Common myeloid progenitor, CD34-positive (primary cell): ENCODE results near the gene MKNK1.
A peak's percentile ranks its signal among the peaks of the same experiment; 100 is the strongest.

ENCODE experiments used
- CTCF ChIA-PET: fragments of 350-600 bp; sonication (Branson Sonifier 250); formaldehyde crosslinking; loops from one replicate; lab custom pipeline; 2021; ENCODE audit warnings: antibody characterized with exemption; lab: Charles Lee
- POLR2A ChIA-PET: fragments of 350-600 bp; sonication (Branson Sonifier 250); formaldehyde crosslinking; loops from one replicate; lab custom pipeline; 2021; ENCODE audit warnings: antibody characterized with exemption; lab: Charles Lee
- DNase-seq, 3 donors: peaks; one replicate each; pipeline versions ENCODE4 v3.0.0 to v3.0.0-alpha.2; 2013
- H3K27ac ChIP-seq, 2 experiments: 1 replicate in 1 of 2; 2 replicates in 1 of 2; pipeline ENCODE4 v1.7.0; 2013; ENCODE audit warnings: inconsistent platforms in 2 of 2, low read length in 2 of 2, mild to moderate bottlenecking in 2 of 2, low read depth in 1 of 2, moderate library complexity in 1 of 2; ENCODE audit not compliant: severe bottlenecking in 2 of 2, insufficient read depth in 1 of 2, poor library complexity in 1 of 2
- H3K27me3 ChIP-seq, 5 experiments: replicated peaks in 2 of 5; 1 replicate in 3 of 5; 2 replicates in 2 of 5; pipeline versions ENCODE4 v1.6.1 to v1.7.0; 2013; ENCODE audit warnings: low read length in 4 of 5, mild to moderate bottlenecking in 2 of 5, moderate library complexity in 2 of 5, inconsistent platforms in 1 of 5; ENCODE audit not compliant: insufficient read depth in 5 of 5, control insufficient read depth in 4 of 5
- H3K36me3 ChIP-seq, 4 experiments: 1 replicate in 2 of 4; 2 replicates in 2 of 4; pipeline versions ENCODE4 v1.6.1 to v1.7.0; 2013; ENCODE audit warnings: low read length in 3 of 4, control low read depth in 1 of 4, mild to moderate bottlenecking in 1 of 4; ENCODE audit not compliant: control insufficient read depth in 4 of 4, insufficient read depth in 4 of 4
- H3K4me1 ChIP-seq, 4 experiments: 1 replicate in 3 of 4; 2 replicates in 1 of 4; pipeline versions ENCODE4 v1.6.1 to v1.7.1; 2013; ENCODE audit warnings: low read length in 3 of 4, mild to moderate bottlenecking in 3 of 4, control low read depth in 1 of 4, inconsistent platforms in 1 of 4, moderate library complexity in 1 of 4; ENCODE audit not compliant: control insufficient read depth in 4 of 4, insufficient read depth in 4 of 4; ENCODE audit errors: control extremely low read depth in 1 of 4
- H3K4me3 ChIP-seq, 7 experiments: 1 replicate in 4 of 7; 2 replicates in 3 of 7; pipeline versions ENCODE4 v1.5.1 to v1.7.0; 2013; ENCODE audit warnings: mild to moderate bottlenecking in 7 of 7, low read length in 6 of 7, moderate library complexity in 6 of 7, inconsistent platforms in 2 of 7, low read depth in 2 of 7, control low read depth in 1 of 7; ENCODE audit not compliant: insufficient read depth in 4 of 7, control insufficient read depth in 1 of 7; ENCODE audit errors: extremely low read depth in 1 of 7
- H3K9me3 ChIP-seq, 5 experiments: 1 replicate in 4 of 5; 2 replicates in 1 of 5; pipeline versions ENCODE4 v1.6.1 to v1.7.1; 2013; ENCODE audit warnings: low read length in 4 of 5, mild to moderate bottlenecking in 2 of 5, inconsistent platforms in 1 of 5, low read depth in 1 of 5, moderate library complexity in 1 of 5; ENCODE audit not compliant: control insufficient read depth in 4 of 5, insufficient read depth in 2 of 5; ENCODE audit errors: control extremely low read depth in 1 of 5
- WGBS: methylation state at CpG from one replicate; pipeline ENCODE4 v1.1.5; 2013; ENCODE audit not compliant: insufficient coverage; 5-methylcytosine and 5-hydroxymethylcytosine counted together

MKNK1 gene

DNA sequence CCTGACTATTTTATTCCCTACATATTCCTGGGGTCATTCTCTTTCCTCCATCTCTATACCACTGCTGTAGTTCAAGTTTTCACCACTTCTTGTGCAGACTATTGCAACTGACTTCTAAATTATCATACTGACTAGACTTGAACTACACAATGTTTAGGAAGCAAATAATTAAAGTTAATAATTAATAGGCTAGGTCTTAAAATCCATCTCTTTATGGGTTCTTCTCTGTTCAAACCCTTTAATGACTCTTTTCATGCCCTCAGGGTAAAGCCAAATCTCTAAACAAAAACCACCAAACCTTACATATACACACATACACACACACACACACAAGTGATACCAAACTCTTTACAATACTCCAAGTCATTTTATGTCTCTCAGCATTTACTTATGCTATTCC, 34.9 kb upstream of the MKNK1 start:
- Histone ChIP-seq H3K4me1 (no peaks in the 10 kb centered on the region), H3K36me3 (peaks cover 7 to 28% (median 16%) of the 10 kb centered on the region in 4 experiments), H3K4me3 (no peak overlapping the region), H3K9me3 (no peaks in the 10 kb centered on the region), H3K27me3 (no peaks in the 10 kb centered on the region), H3K27ac (no peak overlapping the region)
- ChIA-PET POLR2A (no interaction called here), CTCF (no interaction called here)
- no peak for DNase-seq

DNA sequence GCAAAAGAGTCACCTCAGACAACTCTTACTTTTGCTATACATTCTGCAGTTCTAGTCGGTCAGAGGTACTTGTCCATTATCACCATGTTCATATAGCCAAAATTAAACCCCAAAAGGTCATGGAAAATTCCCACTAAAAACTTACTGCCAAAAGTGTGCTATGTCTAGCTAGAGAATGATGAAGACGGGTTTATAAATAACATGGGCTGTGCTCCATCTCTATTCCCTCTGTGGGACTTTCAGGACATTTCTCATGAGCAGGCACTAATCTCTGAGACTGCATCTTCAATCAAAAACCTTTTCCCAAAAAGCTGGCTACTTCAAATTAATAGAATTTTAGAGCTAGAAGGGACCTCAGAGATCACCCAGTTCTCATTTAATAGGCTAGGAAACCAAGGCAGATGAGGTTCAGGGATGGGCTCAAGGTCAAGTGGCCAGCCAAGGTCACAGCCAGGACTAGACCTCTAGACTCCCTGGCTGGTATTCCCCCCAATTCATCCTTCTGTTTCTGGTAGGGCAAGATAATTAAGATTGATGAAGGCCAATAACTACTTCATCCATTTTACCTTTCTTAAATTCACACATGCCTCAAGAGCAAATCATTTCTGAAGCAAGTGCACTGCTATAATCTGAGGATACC, 33.5 kb upstream of the MKNK1 start:
- peaks cover 5 to 31% (median 15%) of the 10 kb centered on the region in 4 experiments for H3K36me3 ChIP-seq

DNA sequence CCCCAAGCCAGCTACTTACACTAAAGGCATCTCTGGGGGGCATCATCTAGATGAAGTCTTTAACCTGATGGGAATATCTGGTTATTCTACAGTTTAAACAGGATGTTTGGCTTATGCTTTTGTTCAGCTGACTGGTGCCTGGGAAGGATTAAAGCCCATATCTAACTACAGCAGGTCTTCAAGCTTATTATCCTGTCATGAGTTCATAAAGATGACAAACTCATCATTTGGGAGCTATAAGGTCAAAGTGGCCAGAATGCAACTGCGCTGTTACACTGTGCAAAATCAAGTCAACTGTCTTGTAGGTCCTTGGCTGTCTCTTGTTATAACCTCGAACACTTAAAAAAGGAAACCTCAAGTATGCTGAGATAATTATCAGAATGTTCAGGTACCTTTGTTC, 31.1 kb upstream of the MKNK1 start:
- no peaks in the 10 kb centered on the region for H3K27me3 ChIP-seq
- POLR2A ChIA-PET: no interaction called here

More for the DNA sequence above, 33.5 kb upstream of the MKNK1 start:
- H3K4me3 ChIP-seq: no peak overlapping the region
- DNase-seq: no peak
- WGBS: 0% methylated on average over 1 of the region's 2 CpGs
- H3K4me1 ChIP-seq: no peaks in the 10 kb centered on the region
- ChIA-PET POLR2A (interaction anchor here (0.6 kb wide), 1 partner anchor 33 kb away, joined by 3 read pairs; the partner anchor contains the start of gene MKNK1), CTCF (no interaction called here)
- H3K9me3 ChIP-seq: no peaks in the 10 kb centered on the region
- no peaks in the 10 kb centered on the region for H3K27me3 ChIP-seq
- H3K27ac ChIP-seq: no peak overlapping the region

DNA sequence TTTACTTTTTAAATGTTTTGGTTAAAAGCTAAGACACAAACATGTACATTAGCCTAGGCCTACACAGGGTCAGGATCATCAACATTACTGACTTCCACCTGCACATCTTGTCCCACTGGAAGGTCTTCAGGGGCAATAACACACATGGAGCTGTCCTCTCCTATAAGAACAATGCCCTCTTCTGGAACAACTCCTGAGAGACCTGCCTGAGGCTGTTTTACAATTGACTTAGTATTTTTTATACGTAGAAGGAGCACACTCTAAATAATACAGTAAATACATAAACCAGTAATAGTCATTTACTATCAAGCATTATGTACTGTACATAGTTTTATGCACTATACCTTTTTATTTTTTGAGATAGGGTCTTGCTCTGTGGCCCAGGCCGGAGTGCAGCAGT, 26.7 kb upstream of the MKNK1 start:
- CTCF ChIA-PET: interaction anchor here (0.7 to 1.7 kb wide), 3 partner anchors 9 to 95 kb away, joined by 3 to 6 read pairs (median 4); no protein-coding TSS in a partner anchor
- no peak for DNase-seq
- Histone ChIP-seq H3K9me3 (no peaks in the 10 kb centered on the region), H3K4me3 (no peak overlapping the region), H3K27ac (no peak overlapping the region), H3K27me3 (no peaks in the 10 kb centered on the region), H3K36me3 (peaks cover 2 to 30% (median 14%) of the 10 kb centered on the region in 4 experiments), H3K4me1 (no peaks in the 10 kb centered on the region)
- 100% methylated on average over 1 of the region's 2 CpGs for WGBS
- POLR2A ChIA-PET: no interaction called here

More for the DNA sequence above, 31.1 kb upstream of the MKNK1 start:
- Histone ChIP-seq H3K9me3 (no peaks in the 10 kb centered on the region), H3K36me3 (peaks cover 5 to 40% (median 22%) of the 10 kb centered on the region in 4 experiments), H3K4me1 (no peaks in the 10 kb centered on the region), H3K4me3 (no peak overlapping the region), H3K27ac (no peak overlapping the region)
- CTCF ChIA-PET: interaction anchor here (0.6 to 1.4 kb wide), 2 partner anchors 17 to 85 kb away, joined by 3 to 4 read pairs; no protein-coding TSS in a partner anchor
- DNase-seq: no peak
- WGBS: 100% methylated on average over 2 of the region's 2 CpGs

DNA sequence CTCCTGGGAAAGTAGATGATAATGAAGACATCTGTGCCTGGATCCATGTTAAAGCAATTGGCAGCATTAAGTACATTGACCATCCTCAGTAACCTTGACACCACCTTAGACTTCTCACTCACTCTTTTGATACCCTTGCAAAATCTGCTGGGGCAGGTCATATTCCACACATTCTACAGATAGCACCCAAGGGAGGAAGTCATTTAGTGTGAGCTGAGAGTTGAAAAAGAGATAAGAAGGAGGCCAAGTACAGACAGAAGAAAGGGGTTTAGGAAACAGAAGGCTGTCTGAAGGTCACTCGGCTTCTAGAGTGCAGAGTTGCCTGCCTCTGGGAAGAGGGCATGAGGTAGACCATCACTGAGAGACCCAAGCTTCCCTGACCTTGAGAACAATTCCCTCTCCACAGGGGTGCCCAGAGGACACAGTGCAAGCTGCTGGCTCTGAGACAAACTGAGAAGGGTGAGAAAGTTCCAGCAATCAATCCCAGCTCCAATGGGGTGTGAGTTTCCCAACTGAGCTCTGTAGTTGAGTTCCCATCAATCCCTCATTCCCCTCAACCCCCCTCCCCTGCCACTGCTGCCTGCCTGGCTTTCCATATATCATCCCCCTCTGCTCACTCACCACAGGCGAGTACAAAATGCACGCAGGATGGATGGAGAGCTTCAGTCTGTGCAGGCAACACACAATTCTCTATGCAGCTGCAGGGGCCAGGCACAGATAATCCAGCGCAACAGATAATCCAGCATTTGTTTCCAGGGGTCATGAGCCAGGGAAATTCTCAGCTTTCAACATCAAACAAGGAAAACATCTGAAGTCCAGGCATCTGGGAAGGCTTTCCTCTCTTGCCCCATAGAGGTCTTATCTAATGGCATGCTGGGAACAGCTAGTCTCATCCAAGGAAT, 19.9 kb upstream of the MKNK1 start:
- CTCF ChIA-PET: interaction anchor here (0.7 to 2.9 kb wide), 8 partner anchors 8 to 101 kb away, joined by 3 to 13 read pairs (median 4); partner anchors contain the start of gene MKNK1
- POLR2A ChIA-PET: no interaction called here

DNA sequence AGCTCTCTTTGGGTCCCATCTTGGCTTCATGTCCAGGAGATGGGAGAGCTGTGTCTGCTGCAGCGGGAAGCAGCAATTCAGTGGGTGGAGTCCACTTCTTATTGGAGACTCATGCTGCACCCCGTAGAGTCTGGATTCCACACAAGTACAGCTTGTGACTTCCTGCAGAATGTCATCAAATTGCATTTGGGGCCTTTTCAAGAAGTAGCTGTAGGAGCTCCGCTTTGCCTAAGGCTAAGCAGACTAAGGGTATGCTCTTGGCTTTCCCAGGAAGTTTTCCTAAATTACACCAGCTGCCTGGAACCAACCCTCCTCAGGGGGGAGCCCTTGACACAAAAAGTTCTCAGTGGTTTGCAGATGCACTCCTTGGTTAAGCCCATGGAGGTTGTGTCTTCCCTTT, 18.3 kb upstream of the MKNK1 start:
- no peaks in the 10 kb centered on the region for H3K36me3 ChIP-seq
- POLR2A ChIA-PET: no interaction called here
- CTCF ChIA-PET: interaction anchor here (0.9 to 2.9 kb wide), 7 partner anchors 8 to 105 kb away, joined by 3 to 13 read pairs (median 6); no protein-coding TSS in a partner anchor
- H3K4me3 ChIP-seq: no peak overlapping the region
- peak in 2 of 3 donors; percentile 23 to 42 for DNase-seq
- H3K4me1 ChIP-seq: peaks cover 0 to 4% (median 1%) of the 10 kb centered on the region in 4 experiments
- WGBS: 83% methylated on average over 3 of the region's 3 CpGs
- H3K9me3 ChIP-seq: no peaks in the 10 kb centered on the region
- H3K27ac ChIP-seq: no peak overlapping the region
- H3K27me3 ChIP-seq: peaks cover 0 to 1% (median 0%) of the 10 kb centered on the region in 5 experiments

More for the DNA sequence above, 19.9 kb upstream of the MKNK1 start:
- H3K27me3 ChIP-seq: peaks cover 0 to 1% (median 0%) of the 10 kb centered on the region in 5 experiments
- peaks cover 0 to 4% (median 1%) of the 10 kb centered on the region in 4 experiments for H3K4me1 ChIP-seq
- WGBS: 93% methylated on average over 3 of the region's 4 CpGs
- H3K4me3 ChIP-seq: no peak overlapping the region
- no peak for DNase-seq
- no peak overlapping the region for H3K27ac ChIP-seq
- no peaks in the 10 kb centered on the region for H3K36me3 ChIP-seq
- H3K9me3 ChIP-seq: no peaks in the 10 kb centered on the region
